Esophagus muscularis mucosa (tissue), 4 donors: ENCODE results near the gene ARMC9. TPM values are rescaled to one million over a fixed set of nuclear protein-coding genes. Genes with fewer than 3 reads are reported as not detected.
"Not testable (repeated sequence)": the region's sequence is repeated elsewhere in the genome, so short reads cannot be mapped to it uniquely, and the experiment has no call there.

ENCODE experiments used
- DNase-seq: peaks from one replicate; pipeline ENCODE4 v3.0.0-alpha.2; 2017; ENCODE audit errors: extremely low spot score
- H3K27ac ChIP-seq, 4 donors: fragments of 200-600 bp; sonication (generic); replicated peaks in 1 of 4; 1 replicate in 3 of 4; 2 replicates in 1 of 4; pipeline ENCODE4 v1.5.1; 2016 to 2019; ENCODE audit warnings: mild to moderate bottlenecking in 1 of 4
- H3K27me3 ChIP-seq, 4 donors: fragments of 200-600 bp; sonication (generic); one replicate each; pipeline versions ENCODE4 v1.5.1 to v1.6.0; 2016 to 2019
- H3K36me3 ChIP-seq, 4 donors: fragments of 200-600 bp; sonication (generic); one replicate each; pipeline ENCODE4 v1.5.1; 2016 to 2019
- H3K4me1 ChIP-seq, 4 donors: fragments of 200-600 bp; sonication (generic); one replicate each; pipeline ENCODE4 v1.5.1; 2016 to 2019
- H3K4me3 ChIP-seq, 4 donors: fragments of 200-600 bp; sonication (generic); 1 replicate in 2 of 4; 2 replicates in 2 of 4; pipeline ENCODE4 v1.5.1; 2016 to 2019; ENCODE audit warnings: mild to moderate bottlenecking in 4 of 4, moderate library complexity in 1 of 4
- H3K9me3 ChIP-seq, 4 donors: fragments of 200-600 bp; sonication (generic); 1 replicate in 3 of 4; 2 replicates in 1 of 4; pipeline ENCODE4 v1.5.1; 2016 to 2019
- CTCF ChIP-seq, 3 experiments: fragments of 200-600 bp in 2 of 3; fragments of 450-650 bp in 1 of 3; sonication (generic) in 2 of 3; IDR thresholded peaks; one replicate each; pipeline ENCODE4 v1.5.1; 2017 to 2019; ENCODE audit warnings: antibody characterized with exemption in 3 of 3, mild to moderate bottlenecking in 2 of 3, moderate library complexity in 1 of 3
- EP300 ChIP-seq: sonication (generic); formaldehyde crosslinking; IDR thresholded peaks from one replicate; pipeline ENCODE4 v1.6.1; 2017; ENCODE audit warnings: antibody characterized with exemption
- POLR2A ChIP-seq: fragments of 450-650 bp; IDR thresholded peaks from one replicate; pipeline ENCODE4 v1.6.1; 2017; ENCODE audit warnings: antibody characterized with exemption, moderate library complexity, mild to moderate bottlenecking, low read depth
- POLR2AphosphoS5 ChIP-seq, 2 donors: sonication (generic); formaldehyde crosslinking; IDR thresholded peaks; one replicate each; pipeline ENCODE4 v1.6.1; 2017; ENCODE audit warnings: antibody characterized with exemption in 2 of 2
- WGBS: methylation state at CpG from one replicate; pipeline ENCODE4 v1.1.5; 2018; 5-methylcytosine and 5-hydroxymethylcytosine counted together
- intact Hi-C: fragments of 100-400 bp; cut with DNase I; formaldehyde crosslinking; loops from one replicate; pipeline ENCODE4 v1.15.1; 2023
- total RNA-seq, 4 donors: library from RNA; depleted of rRNA; stranded (reverse); fragments of >200 nt; gene quantifications; one replicate each; pipeline versions ENCODE4 v1.1.0 to v1.2.1, GENCODE V29; 2016

ARMC9 gene
- total RNA-seq, 4 donors from 2014 or later: 119 to 262 (median 152) TPM

- TF ChIP-seq POLR2A: no peak
- Histone ChIP-seq H3K27ac (no peak overlapping the region), H3K9me3 (no peaks in the 10 kb centered on the region), H3K36me3 (peaks cover 0 to 40% (median 21%) of the 10 kb centered on the region in 4 donors), H3K4me1 (peaks cover 0 to 7% (median 0%) of the 10 kb centered on the region in 4 donors), H3K27me3 (no peaks in the 10 kb centered on the region), H3K4me3 (no peak overlapping the region)
- DNase-seq: no peak
- WGBS: 92% methylated on average over 9 of the region's 9 CpGs
- intact Hi-C loops: no loop called here
Observed at GRCh38 chr2:231373786-231374349, 175.4 kb downstream of the ARMC9 start.

GRCh38 chr2:231374771-231375170, 176.3 kb downstream of the ARMC9 start:
- Histone ChIP-seq H3K4me3 (no peak overlapping the region), H3K36me3 (peaks cover 0 to 36% (median 20%) of the 10 kb centered on the region in 4 donors), H3K27ac (no peak overlapping the region), H3K27me3 (no peaks in the 10 kb centered on the region), H3K9me3 (no peaks in the 10 kb centered on the region), H3K4me1 (peaks cover 0 to 7% (median 0%) of the 10 kb centered on the region in 4 donors)
- no peak for DNase-seq
- WGBS: 95% methylated on average over 2 of the region's 2 CpGs
- TF ChIP-seq EP300 (no peak), POLR2AphosphoS5 (IDR thresholded peaks at IDR 0.05) (no peak), POLR2A (no peak), CTCF (IDR thresholded peaks at IDR 0.05) (no peak)
- intact Hi-C loops: no loop called here

GRCh38 chr2:231375994-231376615, 177.7 kb downstream of the ARMC9 start:
- peaks cover 0 to 23% (median 9%) of the 10 kb centered on the region in 4 donors for H3K36me3 ChIP-seq
- DNase-seq, intact Hi-C loops, H3K27me3 ChIP-seq, H3K27ac ChIP-seq, H3K4me3 ChIP-seq, H3K4me1 ChIP-seq, H3K9me3 ChIP-seq: not testable (repeated sequence)
- WGBS: 53% methylated on average over 11 of the region's 11 CpGs

- Histone ChIP-seq H3K27me3 (no peaks in the 10 kb centered on the region), H3K9me3 (no peaks in the 10 kb centered on the region), H3K36me3 (peaks cover 0 to 15% (median 6%) of the 10 kb centered on the region in 4 donors), H3K4me1 (no peaks in the 10 kb centered on the region), H3K4me3 (no peak overlapping the region), H3K27ac (no peak overlapping the region)
- no peak for TF ChIP-seq POLR2A
- no peak for TF ChIP-seq POLR2AphosphoS5 (IDR thresholded peaks at IDR 0.05)
- TF ChIP-seq EP300: no peak
- no peak for TF ChIP-seq CTCF (IDR thresholded peaks at IDR 0.05)
- DNase-seq: no peak
- intact Hi-C loops: no loop called here
- WGBS: 69% methylated on average over 8 of the region's 8 CpGs
Observed at GRCh38 chr2:231376857-231377256, 178.4 kb downstream of the ARMC9 start.

GRCh38 chr2:231378026-231378722, 179.7 kb downstream of the ARMC9 start:
- H3K4me3 ChIP-seq: no peak overlapping the region
- DNase-seq: no peak
- H3K27me3 ChIP-seq: no peaks in the 10 kb centered on the region
- TF ChIP-seq EP300 (no peak), POLR2A (no peak), CTCF (IDR thresholded peaks at IDR 0.05) (no peak), POLR2AphosphoS5 (IDR thresholded peaks at IDR 0.05) (no peak)
- WGBS: 79% methylated on average over 13 of the region's 13 CpGs
- no peaks in the 10 kb centered on the region for H3K4me1 ChIP-seq
- no peaks in the 10 kb centered on the region for H3K9me3 ChIP-seq
- intact Hi-C loops: no loop called here
- H3K27ac ChIP-seq: no peak overlapping the region
- peaks cover 0 to 4% (median 2%) of the 10 kb centered on the region in 4 donors for H3K36me3 ChIP-seq
